Keratinocyte (primary cell): ENCODE measurements around the gene ENOSF1.

Experiments used
- EZH2 ChIP-seq: IDR thresholded peaks from one replicate; pipeline ENCODE4 v1.6.1; 2012; ENCODE audit warnings: inconsistent platforms, mild to moderate bottlenecking, low read length, moderate library complexity
- TF ChIP-seq, protein P1 (sequence below), 3 experiments: IDR thresholded peaks in 1 of 3; conservative IDR thresholded peaks in 1 of 3; optimal IDR thresholded peaks in 1 of 3; 2 replicates in 2 of 3; 3 replicates in 1 of 3; pipeline versions ENCODE3 to v1.5.1; 2011; ENCODE audit warnings: low read length in 3 of 3, mild to moderate bottlenecking in 3 of 3, moderate library complexity in 2 of 3, control low read depth in 1 of 3, inconsistent platforms in 1 of 3; ENCODE audit not compliant: insufficient read depth in 2 of 3; ENCODE audit errors: extremely low read depth in 1 of 3

DNA sequence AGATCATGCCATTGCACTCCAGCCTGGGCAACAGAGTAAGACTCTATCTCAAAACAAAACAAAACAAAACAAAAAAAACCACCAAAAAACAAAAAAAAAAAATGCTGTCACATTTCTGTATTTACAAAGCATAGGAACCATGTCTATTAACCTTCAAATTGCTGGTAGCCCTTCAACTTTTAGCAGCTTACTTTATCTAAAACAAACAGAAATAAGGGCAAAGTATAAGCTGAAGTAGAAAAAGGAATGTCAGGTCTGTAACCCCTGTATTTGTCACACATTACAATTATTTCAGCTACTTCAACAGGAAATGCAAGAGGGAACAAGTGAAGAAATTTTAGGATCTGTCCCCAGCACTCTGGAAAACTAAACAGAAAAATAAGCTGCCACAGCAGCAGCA lies 29.6 kb downstream of the ENOSF1 start:
- TF ChIP-seq, protein P1, sequence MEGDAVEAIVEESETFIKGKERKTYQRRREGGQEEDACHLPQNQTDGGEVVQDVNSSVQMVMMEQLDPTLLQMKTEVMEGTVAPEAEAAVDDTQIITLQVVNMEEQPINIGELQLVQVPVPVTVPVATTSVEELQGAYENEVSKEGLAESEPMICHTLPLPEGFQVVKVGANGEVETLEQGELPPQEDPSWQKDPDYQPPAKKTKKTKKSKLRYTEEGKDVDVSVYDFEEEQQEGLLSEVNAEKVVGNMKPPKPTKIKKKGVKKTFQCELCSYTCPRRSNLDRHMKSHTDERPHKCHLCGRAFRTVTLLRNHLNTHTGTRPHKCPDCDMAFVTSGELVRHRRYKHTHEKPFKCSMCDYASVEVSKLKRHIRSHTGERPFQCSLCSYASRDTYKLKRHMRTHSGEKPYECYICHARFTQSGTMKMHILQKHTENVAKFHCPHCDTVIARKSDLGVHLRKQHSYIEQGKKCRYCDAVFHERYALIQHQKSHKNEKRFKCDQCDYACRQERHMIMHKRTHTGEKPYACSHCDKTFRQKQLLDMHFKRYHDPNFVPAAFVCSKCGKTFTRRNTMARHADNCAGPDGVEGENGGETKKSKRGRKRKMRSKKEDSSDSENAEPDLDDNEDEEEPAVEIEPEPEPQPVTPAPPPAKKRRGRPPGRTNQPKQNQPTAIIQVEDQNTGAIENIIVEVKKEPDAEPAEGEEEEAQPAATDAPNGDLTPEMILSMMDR (optimal IDR thresholded peaks at IDR 0.05 in 1 of 3, IDR thresholded peaks at IDR 0.05 in 1 of 3, conservative IDR thresholded peaks at IDR 0.05 in 1 of 3; ENCODE audit: extremely low read depth in 1 of 3, insufficient read depth in 2 of 3, low read length in 3 of 3), result no peak
- no peak for TF ChIP-seq EZH2
